ENCODE results near the gene AMFR. TPM values are rescaled to one million over a fixed set of nuclear protein-coding genes. Genes with fewer than 3 reads are reported as not detected.

The AMFR gene
- total and polyA plus RNA-seq, 10 donors = 48.1 to 249 (median 99.3) TPM

GRCh38 chr16:56438038-56438437 lies 12.7 kb upstream of the AMFR start:
- WGBS, 5 donors = 88 to 100% (median 97%) methylated on average over 1 of the region's 1 CpG
- no peak for DNase-seq
- Histone ChIP-seq H3K9me3 (no peaks in the 10 kb centered on the region), H3K4me3 (no peak overlapping the region), H3K4me1 (no peaks in the 10 kb centered on the region), H3K36me3 (peaks cover 0 to 98% (median 53%) of the 10 kb centered on the region in 6 donors), H3K27me3 (replicated peaks in 1 of 7) (no peaks in the 10 kb centered on the region), H3K27ac (no peak overlapping the region)
- intact Hi-C loops (cut with DNase I; ENCODE audit: low total_unique reads) = no loop called here
- TF ChIP-seq POLR2AphosphoS5 (IDR thresholded peaks at IDR 0.05) = no peak
- TF ChIP-seq POLR2A (IDR thresholded peaks at IDR 0.05) = no peak
- TF ChIP-seq CTCF (IDR thresholded peaks at IDR 0.05 in 8 of 11, conservative IDR thresholded peaks at IDR 0.05 in 3 of 11) = no peak

GRCh38 chr16:56436258-56436657 lies 10.9 kb upstream of the AMFR start:
- Histone ChIP-seq H3K4me3 (no peak overlapping the region), H3K9me3 (no peaks in the 10 kb centered on the region), H3K27ac (no peak overlapping the region), H3K4me1 (no peaks in the 10 kb centered on the region), H3K27me3 (replicated peaks in 1 of 7) (no peaks in the 10 kb centered on the region), H3K36me3 (peaks cover 0 to 98% (median 57%) of the 10 kb centered on the region in 6 donors)
- DNase-seq = no peak
- intact Hi-C loops (cut with DNase I; ENCODE audit: low total_unique reads) = no loop called here
- TF ChIP-seq POLR2AphosphoS5 (IDR thresholded peaks at IDR 0.05) = no peak
- TF ChIP-seq CTCF (IDR thresholded peaks at IDR 0.05 in 8 of 11, conservative IDR thresholded peaks at IDR 0.05 in 3 of 11) = no peak
- no peak for TF ChIP-seq POLR2A (IDR thresholded peaks at IDR 0.05)

GRCh38 chr16:56428091-56428490 lies 2.7 kb upstream of the AMFR start:
- DNase-seq = no peak
- no peaks in the 10 kb centered on the region for H3K27me3 ChIP-seq (replicated peaks in 1 of 7)
- H3K9me3 ChIP-seq = no peaks in the 10 kb centered on the region
- H3K4me1 ChIP-seq = peaks cover 8 to 24% (median 19%) of the 10 kb centered on the region in 6 donors
- intact Hi-C loops (cut with DNase I; ENCODE audit: low total_unique reads) = no loop called here
- 84 to 86% (median 85%) methylated on average over 1 of the region's 1 CpG for WGBS, 5 donors
- peaks cover 0 to 32% (median 22%) of the 10 kb centered on the region in 6 donors for H3K36me3 ChIP-seq
- H3K27ac ChIP-seq = no peak overlapping the region
- TF ChIP-seq POLR2AphosphoS5 (IDR thresholded peaks at IDR 0.05) (no peak), POLR2A (IDR thresholded peaks at IDR 0.05) (no peak)
- no peak overlapping the region for H3K4me3 ChIP-seq

GRCh38 chr16:56426585-56426984 lies 1.2 kb upstream of the AMFR start:
- Histone ChIP-seq H3K4me3 (no peak overlapping the region), H3K27me3 (replicated peaks in 1 of 7) (no peaks in the 10 kb centered on the region), H3K27ac (no peak overlapping the region), H3K4me1 (peaks cover 23 to 39% (median 34%) of the 10 kb centered on the region in 6 donors), H3K36me3 (peaks cover 0 to 17% (median 11%) of the 10 kb centered on the region in 6 donors), H3K9me3 (no peaks in the 10 kb centered on the region)
- intact Hi-C loops (cut with DNase I; ENCODE audit: low total_unique reads) = no loop called here
- no peak for DNase-seq
- no peak for TF ChIP-seq CTCF (IDR thresholded peaks at IDR 0.05 in 8 of 11, conservative IDR thresholded peaks at IDR 0.05 in 3 of 11)
- TF ChIP-seq POLR2A (IDR thresholded peaks at IDR 0.05) = no peak
- TF ChIP-seq POLR2AphosphoS5 (IDR thresholded peaks at IDR 0.05) = no peak
- 89 to 97% (median 95%) methylated on average over 4 of the region's 4 CpGs for WGBS, 5 donors

Data from spleen (tissue), 11 donors.